Lung microvascular endothelial cell (primary cell): Measurements from ENCODE around the gene PCDHA10. TPM values are rescaled to one million over a fixed set of nuclear protein-coding genes. Genes with fewer than 3 reads are reported as not detected.
"Not testable (repeated sequence)": the region's sequence is repeated elsewhere in the genome, so short reads cannot be mapped to it uniquely, and the experiment has no call there.

Experiments
- DNase-seq, 2 donors: peaks; one replicate each; pipeline versions ENCODE4 v3.0.0 to v3.0.0-alpha.2; 2010; ENCODE audit warnings: low read depth in 2 of 2
- total RNA-seq: library from RNA; depleted of rRNA; stranded (reverse); fragments of >200 nt; gene quantifications from 2 replicates; pipeline ENCODE4 v1.2.1, GENCODE V29; 2014

PCDHA10 gene
- total RNA-seq, 1 donor from 2014 or later: under 0.01 TPM

DNA sequence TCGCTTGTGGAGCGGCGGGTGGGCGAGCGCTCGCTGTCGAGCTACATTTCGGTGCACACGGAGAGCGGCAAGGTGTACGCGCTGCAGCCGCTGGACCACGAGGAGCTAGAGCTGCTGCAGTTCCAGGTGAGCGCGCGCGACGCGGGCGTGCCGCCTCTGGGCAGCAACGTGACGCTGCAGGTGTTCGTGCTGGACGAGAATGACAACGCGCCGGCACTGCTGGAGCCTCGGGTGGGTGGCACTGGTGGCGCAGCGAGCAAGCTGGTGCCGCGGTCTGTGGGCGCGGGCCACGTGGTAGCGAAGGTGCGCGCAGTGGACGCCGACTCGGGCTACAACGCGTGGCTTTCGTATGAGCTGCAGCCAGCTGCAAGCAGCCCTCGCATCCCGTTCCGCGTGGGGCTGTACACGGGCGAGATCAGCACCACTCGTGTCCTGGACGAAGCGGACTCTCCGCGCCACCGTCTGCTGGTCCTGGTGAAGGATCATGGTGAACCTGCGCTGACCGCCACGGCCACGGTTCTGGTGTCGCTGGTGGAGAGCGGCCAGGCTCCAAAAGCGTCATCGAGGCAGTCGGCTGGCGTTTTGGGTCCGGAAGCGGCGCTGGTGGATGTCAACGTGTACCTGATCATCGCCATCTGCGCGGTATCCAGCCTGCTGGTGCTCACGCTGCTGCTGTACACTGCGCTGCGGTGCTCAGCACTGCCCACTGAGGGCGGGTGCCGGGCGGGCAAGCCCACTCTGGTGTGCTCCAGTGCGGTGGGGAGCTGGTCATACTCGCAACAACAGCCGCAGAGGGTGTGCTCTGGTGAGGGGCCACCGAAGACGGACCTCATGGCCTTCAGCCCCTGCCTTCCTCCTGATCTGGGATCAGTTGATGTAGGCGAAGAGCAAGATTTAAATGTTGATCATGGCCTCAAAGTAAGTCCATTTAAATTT lies 12.6 kb upstream of the PCDHA10 start:
- DNase-seq: no peak

DNA sequence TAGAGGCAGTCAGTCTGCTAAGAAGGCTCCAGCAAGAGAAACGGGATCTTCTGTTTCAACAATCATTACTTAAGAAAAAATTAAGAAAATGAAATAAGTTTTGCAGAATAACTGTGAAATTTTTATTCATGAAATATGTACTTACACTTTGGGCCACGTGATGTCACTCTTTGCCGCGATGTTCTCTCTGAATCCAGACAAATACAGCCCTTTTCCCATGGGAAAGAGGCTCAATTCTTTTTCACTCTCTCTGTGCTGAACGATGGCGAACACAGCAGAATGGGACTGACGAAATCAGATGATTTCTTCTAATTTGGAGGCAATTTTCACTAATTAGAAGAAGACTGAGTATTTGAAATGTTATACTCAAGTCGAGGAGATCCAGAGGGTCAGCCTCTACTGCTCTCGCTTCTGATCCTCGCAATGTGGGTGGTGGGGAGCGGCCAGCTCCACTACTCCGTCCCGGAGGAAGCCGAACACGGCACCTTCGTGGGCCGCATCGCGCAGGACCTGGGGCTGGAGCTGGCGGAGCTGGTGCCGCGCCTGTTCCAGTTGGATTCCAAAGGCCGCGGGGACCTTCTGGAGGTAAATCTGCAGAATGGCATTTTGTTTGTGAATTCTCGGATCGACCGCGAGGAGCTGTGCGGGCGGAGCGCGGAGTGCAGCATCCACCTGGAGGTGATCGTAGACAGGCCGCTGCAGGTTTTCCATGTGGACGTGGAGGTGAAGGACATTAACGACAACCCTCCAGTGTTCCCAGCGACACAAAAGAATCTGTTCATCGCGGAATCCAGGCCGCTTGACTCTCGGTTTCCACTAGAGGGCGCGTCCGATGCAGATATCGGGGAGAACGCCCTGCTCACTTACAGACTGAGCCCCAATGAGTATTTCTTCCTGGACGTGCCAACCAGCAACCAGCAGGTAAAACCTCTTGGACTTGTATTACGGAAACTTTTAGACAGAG lies 7.3 kb upstream of the PCDHA10 start, which contains the start of gene PCDHA9:
Gene PCDHA9 (plus strand): TSS at position 244 of the 964 bp plus-strand sequence. CDS start 114 bp downstream, at position 358.
- DNase-seq: not testable (repeated sequence)

DNA sequence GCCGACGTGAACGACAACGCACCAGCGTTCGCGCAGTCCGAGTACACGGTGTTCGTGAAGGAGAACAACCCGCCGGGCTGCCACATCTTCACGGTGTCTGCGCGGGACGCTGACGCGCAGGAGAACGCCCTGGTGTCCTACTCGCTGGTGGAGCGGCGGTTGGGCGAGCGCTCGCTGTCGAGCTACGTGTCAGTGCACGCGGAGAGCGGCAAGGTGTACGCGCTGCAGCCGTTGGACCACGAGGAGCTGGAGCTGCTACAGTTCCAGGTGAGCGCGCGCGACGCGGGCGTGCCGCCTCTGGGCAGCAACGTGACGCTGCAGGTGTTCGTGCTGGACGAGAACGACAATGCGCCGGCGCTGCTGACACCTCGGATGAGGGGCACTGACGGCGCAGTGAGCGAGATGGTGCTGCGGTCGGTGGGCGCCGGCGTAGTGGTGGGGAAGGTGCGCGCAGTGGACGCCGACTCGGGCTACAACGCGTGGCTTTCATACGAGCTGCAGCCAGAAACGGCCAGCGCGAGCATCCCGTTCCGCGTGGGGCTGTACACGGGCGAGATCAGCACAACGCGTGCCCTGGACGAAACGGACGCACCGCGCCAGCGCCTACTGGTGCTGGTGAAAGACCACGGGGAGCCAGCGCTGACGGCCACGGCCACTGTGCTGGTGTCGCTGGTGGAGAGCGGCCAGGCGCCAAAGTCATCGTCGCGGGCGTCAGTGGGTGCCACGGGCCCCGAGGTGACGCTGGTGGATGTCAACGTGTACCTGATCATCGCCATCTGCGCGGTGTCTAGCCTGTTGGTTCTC lies 5.7 kb upstream of the PCDHA10 start:
- not testable (repeated sequence) for DNase-seq

DNA sequence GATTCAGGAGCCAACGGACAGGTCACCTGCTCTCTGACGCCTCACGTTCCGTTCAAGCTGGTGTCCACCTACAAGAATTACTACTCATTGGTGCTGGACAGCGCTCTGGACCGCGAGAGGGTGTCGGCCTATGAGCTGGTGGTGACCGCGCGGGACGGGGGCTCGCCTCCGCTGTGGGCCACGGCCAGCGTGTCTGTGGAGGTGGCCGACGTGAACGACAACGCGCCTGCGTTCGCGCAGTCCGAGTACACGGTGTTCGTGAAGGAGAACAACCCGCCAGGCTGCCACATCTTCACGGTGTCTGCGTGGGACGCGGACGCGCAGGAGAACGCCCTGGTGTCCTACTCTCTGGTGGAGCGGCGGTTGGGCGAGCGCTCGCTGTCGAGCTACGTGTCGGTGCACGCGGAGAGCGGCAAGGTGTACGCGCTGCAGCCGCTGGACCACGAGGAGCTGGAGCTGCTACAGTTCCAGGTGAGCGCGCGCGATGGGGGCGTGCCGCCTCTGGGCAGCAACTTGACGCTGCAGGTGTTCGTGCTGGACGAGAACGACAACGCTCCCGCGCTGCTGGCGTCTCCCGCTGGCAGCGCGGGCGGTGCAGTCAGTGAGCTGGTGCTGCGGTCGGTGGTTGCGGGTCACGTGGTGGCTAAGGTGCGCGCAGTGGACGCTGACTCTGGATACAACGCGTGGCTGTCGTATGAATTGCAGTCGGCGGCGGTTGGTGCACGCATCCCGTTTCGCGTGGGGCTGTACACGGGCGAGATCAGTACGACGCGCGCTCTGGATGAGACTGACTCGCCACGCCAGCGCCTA lies 1.7 kb downstream of the PCDHA10 start:
- DNase-seq: no peak

DNA sequence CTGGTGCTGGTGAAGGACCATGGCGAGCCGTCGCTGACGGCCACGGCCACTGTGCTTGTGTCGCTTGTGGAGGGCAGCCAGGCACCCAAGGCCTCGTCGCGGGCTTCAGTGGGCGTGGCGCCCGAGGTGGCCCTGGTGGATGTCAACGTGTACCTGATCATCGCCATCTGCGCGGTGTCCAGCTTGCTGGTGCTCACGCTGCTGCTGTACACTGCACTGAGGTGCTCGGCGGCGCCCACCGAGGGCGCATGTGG lies 2.2 kb downstream of the PCDHA10 start:
- DNase-seq: no peak

DNA sequence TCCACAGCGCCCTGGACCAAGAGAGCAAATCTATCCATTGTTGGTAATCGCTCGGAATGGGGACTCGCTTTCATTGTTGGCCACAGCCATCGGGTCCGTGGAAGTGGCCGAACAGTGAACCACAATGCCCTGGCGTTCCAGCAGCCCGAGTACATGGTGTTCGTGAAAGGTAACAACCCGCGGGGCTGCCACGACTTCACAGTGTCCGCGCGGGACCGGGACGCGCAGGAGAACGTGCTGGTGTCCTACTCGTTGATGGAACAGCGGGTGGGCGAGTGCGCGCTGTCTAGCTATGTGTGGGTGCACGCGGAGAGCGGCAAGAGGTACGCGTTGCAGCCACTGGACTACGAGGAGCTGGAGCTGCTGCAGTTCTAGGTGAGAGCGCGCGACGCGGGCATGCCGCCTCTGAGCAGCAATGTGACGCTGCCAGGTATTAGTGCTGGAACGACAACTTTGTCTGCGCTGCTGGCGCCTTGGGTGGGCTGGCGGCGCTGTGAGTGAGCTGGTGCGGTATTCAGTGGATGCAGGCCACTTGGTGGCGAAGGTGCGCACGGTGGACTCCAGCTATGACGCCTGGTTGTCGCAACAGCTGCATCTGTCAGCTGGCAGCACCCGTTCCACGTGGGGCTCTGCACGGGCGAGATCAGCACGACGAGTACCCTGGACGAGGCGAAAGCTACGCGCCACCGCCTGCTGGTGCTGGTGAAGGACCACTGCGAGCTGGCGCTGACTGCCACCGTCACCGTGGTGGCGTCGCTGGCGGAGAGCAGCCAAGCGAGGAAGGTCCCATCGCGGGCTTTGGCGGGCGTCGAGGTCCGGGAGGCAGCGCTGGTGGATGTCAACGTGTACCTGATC lies 7.0 kb downstream of the PCDHA10 start:
- no peak for DNase-seq

DNA sequence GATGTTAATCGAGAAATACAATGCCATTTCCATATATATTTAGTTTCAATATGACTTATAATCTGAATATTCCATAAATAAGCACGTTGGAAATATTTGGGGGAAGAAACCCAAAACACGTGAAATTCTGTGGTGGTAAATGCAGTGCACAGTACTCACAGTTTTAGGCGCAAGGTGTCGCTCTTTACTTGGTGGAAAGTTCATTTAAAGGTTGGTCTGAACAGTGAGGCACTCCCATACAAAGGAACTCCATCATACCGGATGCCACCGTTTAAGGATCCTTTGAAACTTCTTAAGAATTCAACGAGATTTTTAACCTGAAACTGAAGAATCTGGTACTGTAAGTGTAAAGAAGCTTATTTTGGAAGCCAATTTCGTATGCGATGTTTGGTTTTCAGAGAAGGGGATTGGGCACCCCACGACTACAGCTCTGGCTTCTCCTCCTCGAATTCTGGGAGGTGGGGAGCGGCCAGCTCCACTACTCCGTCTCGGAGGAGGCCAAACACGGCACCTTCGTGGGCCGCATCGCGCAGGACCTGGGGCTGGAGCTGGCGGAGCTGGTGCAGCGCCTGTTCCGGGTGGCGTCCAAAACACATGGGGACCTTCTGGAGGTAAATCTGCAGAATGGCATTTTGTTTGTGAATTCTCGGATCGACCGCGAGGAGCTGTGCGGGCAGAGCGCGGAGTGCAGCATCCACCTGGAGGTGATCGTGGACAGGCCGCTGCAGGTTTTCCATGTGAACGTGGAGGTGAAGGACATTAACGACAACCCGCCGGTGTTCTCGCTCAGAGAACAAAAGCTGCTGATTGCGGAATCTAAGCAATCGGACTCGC lies 13.2 kb downstream of the PCDHA10 start, which contains the start of gene PCDHA11:
Gene PCDHA11 (plus strand): TSS at position 237 of the 834 bp plus-strand sequence. CDS start 147 bp downstream, at position 384.
- DNase-seq: peak in 1 of 2 donors; percentile 13

DNA sequence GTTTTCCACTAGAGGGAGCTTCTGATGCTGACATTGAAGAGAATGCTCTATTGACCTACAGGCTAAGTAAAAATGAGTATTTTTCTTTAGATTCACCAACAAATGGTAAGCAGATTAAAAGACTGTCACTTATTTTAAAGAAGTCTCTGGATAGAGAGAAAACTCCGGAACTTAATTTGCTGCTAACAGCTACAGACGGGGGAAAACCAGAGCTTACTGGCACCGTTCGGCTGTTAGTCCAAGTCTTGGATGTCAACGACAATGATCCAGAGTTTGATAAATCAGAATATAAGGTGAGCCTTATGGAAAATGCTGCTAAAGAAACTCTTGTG lies 13.8 kb downstream of the PCDHA10 start:
- DNase-seq: no peak

DNA sequence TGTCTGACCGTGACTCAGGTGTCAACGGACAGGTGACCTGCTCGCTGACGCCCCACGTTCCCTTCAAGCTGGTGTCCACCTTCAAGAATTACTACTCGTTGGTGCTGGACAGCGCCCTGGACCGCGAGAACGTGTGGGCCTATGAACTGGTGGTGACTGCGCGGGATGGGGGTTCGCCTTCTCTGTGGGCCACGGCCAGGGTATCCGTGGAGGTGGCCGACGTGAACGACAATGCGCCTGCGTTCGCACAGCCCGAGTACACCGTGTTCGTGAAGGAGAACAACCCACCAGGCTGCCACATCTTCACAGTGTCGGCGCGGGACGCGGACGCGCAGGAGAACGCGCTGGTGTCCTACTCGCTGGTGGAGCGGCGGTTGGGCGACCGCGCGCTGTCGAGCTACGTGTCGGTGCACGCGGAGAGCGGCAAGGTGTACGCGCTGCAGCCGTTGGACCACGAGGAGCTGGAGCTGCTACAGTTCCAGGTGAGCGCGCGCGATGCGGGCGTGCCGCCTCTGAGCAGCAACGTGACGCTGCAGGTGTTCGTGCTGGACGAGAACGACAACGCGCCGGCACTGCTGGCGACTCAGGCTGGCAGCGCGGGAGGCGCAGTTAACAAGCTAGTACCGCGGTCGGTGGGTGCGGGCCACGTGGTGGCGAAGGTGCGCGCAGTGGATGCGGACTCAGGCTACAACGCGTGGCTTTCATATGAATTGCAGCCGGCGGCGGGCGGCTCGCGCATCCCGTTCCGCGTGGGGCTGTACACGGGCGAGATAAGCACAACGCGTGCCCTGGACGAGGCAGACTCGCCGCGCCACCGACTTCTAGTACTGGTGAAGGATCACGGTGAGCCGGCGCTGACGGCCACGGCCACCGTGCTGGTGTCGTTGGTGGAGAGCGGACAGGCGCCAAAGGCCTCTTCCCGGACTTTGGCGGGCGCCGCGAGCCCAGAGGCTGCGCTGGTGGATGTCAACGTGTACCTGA lies 14.8 kb downstream of the PCDHA10 start:
- no peak for DNase-seq

DNA sequence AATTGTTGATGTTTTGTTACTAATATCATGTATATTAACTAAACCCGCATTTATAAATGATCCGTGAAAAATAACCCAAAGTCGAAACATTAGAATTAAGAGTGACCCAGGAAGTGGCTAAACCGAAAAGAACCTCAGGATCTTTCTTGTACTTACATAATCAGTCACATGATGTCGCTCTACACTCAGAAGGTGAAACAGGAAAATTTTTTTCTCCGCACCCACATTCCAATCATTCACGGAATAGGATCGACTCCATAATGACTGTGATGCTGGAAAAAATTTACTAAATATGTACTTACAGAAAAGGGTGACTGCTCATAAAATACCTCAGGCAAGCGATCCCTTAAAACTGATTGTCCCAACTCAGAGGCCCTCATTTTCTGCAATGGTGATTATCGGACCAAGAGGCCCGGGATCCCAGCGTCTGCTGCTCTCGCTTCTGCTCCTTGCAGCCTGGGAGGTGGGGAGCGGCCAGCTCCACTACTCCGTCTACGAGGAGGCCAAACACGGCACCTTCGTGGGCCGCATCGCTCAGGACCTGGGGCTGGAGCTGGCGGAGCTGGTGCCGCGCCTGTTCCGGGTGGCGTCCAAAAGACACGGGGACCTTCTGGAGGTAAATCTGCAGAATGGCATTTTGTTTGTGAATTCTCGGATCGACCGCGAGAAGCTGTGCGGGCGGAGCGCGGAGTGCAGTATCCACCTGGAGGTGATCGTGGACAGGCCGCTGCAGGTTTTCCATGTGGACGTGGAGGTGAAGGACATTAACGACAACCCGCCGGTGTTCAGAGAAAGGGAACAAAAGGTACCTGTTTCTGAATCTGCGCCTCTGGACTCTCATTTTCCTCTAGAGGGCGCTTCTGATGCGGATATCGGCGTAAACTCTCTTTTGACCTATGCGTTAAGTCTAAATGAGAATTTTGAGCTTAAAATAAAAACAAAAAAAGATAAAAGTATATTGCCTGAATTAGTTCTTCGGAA lies 19.7 kb downstream of the PCDHA10 start, which contains the start of gene PCDHA12:
Gene PCDHA12 (plus strand): TSS at position 224 of the 981 bp plus-strand sequence. CDS start 165 bp downstream, at position 389.
- no peak for DNase-seq

DNA sequence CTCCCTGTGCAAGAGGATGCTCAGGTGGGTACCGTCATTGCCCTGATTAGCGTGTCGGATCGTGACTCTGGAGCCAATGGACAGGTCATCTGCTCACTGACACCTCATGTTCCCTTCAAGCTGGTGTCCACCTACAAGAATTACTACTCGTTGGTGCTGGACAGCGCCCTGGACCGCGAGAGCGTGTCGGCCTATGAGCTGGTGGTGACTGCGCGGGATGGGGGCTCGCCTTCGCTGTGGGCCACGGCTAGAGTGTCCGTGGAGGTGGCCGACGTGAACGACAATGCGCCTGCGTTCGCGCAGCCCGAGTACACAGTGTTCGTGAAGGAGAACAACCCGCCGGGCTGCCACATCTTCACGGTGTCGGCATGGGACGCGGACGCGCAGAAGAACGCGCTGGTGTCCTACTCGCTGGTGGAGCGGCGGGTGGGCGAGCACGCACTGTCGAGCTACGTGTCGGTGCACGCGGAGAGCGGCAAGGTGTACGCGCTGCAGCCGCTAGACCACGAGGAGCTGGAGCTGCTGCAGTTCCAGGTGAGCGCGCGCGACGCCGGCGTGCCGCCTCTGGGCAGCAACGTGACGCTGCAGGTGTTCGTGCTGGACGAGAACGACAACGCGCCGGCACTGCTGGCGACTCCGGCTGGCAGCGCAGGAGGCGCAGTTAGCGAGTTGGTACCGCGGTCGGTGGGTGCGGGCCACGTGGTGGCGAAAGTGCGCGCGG lies 21.0 kb downstream of the PCDHA10 start:
- DNase-seq: not testable (repeated sequence)

DNA sequence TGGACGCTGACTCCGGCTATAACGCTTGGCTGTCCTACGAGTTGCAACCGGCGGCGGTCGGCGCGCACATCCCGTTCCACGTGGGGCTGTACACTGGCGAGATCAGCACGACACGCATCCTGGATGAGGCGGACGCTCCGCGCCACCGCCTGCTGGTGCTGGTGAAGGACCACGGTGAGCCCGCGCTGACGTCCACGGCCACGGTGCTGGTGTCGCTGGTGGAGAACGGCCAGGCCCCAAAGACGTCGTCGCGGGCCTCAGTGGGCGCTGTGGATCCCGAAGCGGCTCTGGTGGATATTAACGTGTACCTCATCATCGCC lies 21.5 kb downstream of the PCDHA10 start:
- no peak for DNase-seq

DNA sequence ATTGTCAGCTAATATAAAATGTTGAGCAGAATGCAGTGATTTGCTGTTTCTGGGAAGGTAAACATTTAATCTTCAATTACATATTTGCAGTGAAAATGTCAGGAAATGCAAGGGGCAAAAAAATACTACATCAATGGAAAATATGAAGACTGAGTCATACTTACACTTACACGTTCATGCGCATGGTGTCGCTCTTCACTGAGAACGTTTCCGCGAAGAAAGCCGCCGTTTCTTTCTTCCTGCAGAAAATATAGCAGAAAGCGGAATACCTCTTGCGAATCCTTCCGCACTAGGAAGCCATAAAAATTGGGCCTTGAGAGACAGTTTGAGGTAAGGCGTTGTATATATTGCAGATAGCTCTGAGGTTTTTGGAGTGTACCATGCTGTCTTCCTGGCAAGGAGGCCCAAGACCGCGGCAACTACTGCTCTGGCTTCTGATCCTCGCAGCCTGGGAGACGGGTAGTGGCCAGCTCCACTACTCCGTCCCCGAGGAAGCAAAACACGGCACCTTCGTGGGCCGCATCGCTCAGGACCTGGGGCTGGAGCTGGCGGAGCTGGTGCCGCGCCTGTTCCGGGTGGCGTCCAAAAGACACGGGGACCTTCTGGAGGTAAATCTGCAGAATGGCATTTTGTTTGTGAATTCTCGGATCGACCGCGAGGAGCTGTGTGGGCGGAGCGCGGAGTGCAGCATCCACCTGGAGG lies 26.3 kb downstream of the PCDHA10 start, which contains the start of gene PCDHA13:
Gene PCDHA13 (plus strand): TSS at position 236 of the 702 bp plus-strand sequence. CDS start 145 bp downstream, at position 381.
- peak in 1 of 2 donors; percentile 8 for DNase-seq

DNA sequence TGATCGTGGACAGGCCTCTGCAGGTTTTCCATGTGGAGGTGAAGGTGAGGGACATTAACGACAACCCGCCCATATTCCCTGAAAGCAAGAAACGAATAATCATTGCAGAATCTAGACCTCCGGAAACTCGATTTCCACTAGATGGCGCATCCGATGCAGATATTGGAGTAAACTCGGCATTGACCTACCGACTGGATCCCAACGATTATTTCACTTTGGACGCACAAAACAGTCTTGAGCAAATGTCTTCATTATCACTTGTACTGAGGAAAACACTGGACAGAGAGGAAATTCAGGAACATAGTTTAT lies 26.8 kb downstream of the PCDHA10 start:
- no peak for DNase-seq

DNA sequence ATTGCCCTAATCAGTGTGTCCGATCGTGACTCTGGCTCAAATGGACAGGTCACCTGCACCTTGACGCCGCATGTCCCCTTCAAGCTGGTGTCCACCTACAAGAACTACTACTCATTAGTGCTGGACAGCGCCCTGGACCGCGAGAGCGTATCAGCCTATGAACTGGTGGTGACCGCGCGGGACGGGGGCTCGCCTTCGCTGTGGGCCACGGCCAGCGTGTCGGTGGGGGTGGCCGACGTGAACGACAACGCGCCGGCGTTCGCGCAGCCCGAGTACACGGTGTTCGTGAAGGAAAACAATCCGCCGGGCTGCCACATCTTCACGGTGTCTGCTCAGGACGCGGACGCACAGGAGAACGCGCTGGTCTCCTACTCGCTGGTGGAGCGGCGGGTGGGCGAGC lies 27.7 kb downstream of the PCDHA10 start:
- DNase-seq: no peak
